MCF 10A (cell line): ENCODE data around the gene GALM. TPM values are rescaled to one million over a fixed set of nuclear protein-coding genes. Genes with fewer than 3 reads are reported as not detected.

Source experiments
- BruUV-seq: library from RNA; stranded (reverse); fragments of 400-500 nt; replicated peaks from 2 replicates; lab custom pipeline; 2021; lab: Mats Ljungman, UMichigan
- CTCF ChIA-PET: fragments of 300-600 bp; sonication (Branson Sonifier 250); formaldehyde crosslinking; extraction: SDS; loops from one replicate; lab custom pipeline; 2021; ENCODE audit warnings: antibody characterized with exemption, inconsistent platforms; lab: Yijun Ruan, JAX
- POLR2A ChIA-PET: fragments of 300-600, 350-650 bp; sonication (Branson Sonifier 250); formaldehyde crosslinking; extraction: SDS; loops from one replicate; lab custom pipeline; 2020; ENCODE audit warnings: antibody characterized with exemption, inconsistent platforms; lab: Yijun Ruan, JAX
- DNase-seq: peaks from one replicate; pipeline ENCODE4 v3.0.0-alpha.2; 2018; ENCODE audit not compliant: unreplicated experiment
- H3K27ac Mint-ChIP-seq: one replicate; pipeline ENCODE4 v1.8.0; 2022; ENCODE audit warnings: mild to moderate bottlenecking, low read depth, mixed read lengths; ENCODE audit not compliant: unreplicated experiment
- H3K27me3 Mint-ChIP-seq: one replicate; pipeline ENCODE4 v1.8.0; 2022; ENCODE audit warnings: mixed read lengths; ENCODE audit not compliant: insufficient read depth, unreplicated experiment
- H3K36me3 Mint-ChIP-seq: one replicate; pipeline ENCODE4 v1.8.0; 2022; ENCODE audit warnings: mild to moderate bottlenecking, moderate library complexity, mixed read lengths; ENCODE audit not compliant: insufficient read depth, unreplicated experiment
- H3K4me1 Mint-ChIP-seq: one replicate; pipeline ENCODE4 v1.8.0; 2022; ENCODE audit warnings: mixed read lengths; ENCODE audit not compliant: insufficient read depth, unreplicated experiment
- H3K4me3 Mint-ChIP-seq: one replicate; pipeline ENCODE4 v1.8.0; 2022; ENCODE audit warnings: mild to moderate bottlenecking, moderate library complexity, mixed read lengths; ENCODE audit not compliant: unreplicated experiment
- H3K9me3 Mint-ChIP-seq: one replicate; pipeline ENCODE4 v1.8.0; 2022; ENCODE audit warnings: mixed read lengths; ENCODE audit not compliant: unreplicated experiment
- intact Hi-C: fragments of 100-400 bp; cut with micrococcal nuclease; formaldehyde crosslinking; loops from 2 replicates; pipeline ENCODE4 v1.14.1; 2022
- total RNA-seq: library from RNA; stranded (reverse); gene quantifications from 2 replicates; pipeline ENCODE4 v1.2.3, GENCODE V29; 2022
- TF ChIP-seq, protein P1 (sequence below): fragments of 200-600 bp; IDR thresholded peaks from one replicate; pipeline ENCODE4 v1.8.0; 2022; ENCODE audit warnings: antibody characterized with exemption, mild to moderate bottlenecking; ENCODE audit not compliant: unreplicated experiment

GALM gene
- total RNA-seq, 1 experiment from 2014 or later, result not detected

DNA sequence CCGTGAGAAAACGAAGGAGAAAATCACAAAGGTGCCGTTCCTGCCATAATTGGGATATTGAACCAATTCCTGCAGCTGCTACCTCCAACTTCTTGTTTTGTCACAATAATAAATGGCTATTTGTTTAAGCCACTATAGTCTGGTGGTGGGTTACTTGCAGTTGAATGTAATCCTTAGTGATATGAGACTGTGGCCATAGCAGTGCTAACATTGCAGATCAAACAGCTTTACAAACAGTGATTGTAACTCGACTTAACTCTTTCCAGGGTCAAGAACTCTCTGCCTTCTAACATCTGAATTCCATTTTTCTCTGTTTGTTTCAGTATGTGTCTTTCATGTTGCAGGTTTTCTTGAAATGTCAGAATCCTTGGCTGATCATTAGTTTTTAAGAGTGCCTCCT lies 38.5 kb upstream of the GALM start:
- Mint-ChIP-seq H3K27ac (no peak overlapping the region), H3K4me1 (no peaks in the 10 kb centered on the region), H3K27me3 (no peaks in the 10 kb centered on the region), H3K4me3 (no peak overlapping the region), H3K36me3 (no peaks in the 10 kb centered on the region), H3K9me3 (no peaks in the 10 kb centered on the region)
- DNase-seq, result no peak
- BruUV-seq, result no TSS peak
- ChIA-PET POLR2A (interaction anchor here (0.6 kb wide), 1 partner anchor 1389 kb away, joined by 4 read pairs; no protein-coding TSS in a partner anchor), CTCF (no interaction called here)
- intact Hi-C loops, result no loop called here
- TF ChIP-seq, protein P1, sequence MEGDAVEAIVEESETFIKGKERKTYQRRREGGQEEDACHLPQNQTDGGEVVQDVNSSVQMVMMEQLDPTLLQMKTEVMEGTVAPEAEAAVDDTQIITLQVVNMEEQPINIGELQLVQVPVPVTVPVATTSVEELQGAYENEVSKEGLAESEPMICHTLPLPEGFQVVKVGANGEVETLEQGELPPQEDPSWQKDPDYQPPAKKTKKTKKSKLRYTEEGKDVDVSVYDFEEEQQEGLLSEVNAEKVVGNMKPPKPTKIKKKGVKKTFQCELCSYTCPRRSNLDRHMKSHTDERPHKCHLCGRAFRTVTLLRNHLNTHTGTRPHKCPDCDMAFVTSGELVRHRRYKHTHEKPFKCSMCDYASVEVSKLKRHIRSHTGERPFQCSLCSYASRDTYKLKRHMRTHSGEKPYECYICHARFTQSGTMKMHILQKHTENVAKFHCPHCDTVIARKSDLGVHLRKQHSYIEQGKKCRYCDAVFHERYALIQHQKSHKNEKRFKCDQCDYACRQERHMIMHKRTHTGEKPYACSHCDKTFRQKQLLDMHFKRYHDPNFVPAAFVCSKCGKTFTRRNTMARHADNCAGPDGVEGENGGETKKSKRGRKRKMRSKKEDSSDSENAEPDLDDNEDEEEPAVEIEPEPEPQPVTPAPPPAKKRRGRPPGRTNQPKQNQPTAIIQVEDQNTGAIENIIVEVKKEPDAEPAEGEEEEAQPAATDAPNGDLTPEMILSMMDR, result no peak

DNA sequence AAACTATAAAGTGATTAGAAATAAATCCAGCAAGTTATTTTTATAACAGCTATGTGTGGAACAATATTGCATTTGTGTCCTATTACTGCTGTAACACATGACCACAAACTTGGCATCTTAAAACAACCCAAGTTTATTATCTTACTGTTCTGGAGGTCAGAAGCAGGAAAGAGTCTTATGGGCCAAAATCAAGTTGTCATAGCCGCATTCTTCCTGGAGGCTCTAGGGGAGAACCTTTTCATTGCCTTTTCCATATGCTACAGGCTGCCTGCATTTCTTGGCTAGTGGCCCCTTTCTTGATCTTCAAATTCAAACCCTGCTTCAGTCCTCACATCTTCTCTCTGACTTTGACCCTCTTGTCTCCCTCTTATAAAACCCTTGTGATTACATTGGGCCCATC lies 36.2 kb upstream of the GALM start:
- intact Hi-C loops, result no loop called here
- no peaks in the 10 kb centered on the region for H3K4me1 Mint-ChIP-seq

DNA sequence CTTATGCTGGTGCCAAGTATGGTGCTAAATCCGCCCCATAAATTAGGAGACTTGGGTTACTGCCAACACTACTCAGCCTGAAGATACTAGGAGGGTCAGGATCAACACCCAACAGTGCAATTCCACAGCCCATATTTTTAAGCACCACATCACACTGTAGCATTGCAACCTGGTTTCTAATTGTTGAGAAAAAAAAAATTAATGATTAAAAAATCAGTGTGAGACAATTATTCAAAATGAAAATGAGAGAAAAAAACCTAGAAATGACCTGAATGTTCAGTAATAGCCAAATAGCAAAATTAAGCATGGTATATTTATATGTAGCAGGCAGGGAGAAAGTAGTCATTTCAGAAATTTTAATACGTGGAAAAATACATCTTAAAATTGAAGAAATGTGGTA lies 33.9 kb upstream of the GALM start:
- no TSS peak for BruUV-seq
- ChIA-PET POLR2A (no interaction called here), CTCF (no interaction called here)
- no peaks in the 10 kb centered on the region for H3K36me3 Mint-ChIP-seq
- no peak overlapping the region for H3K4me3 Mint-ChIP-seq
- TF ChIP-seq, protein P1, result no peak
- no peak overlapping the region for H3K27ac Mint-ChIP-seq
- H3K27me3 Mint-ChIP-seq, result no peaks in the 10 kb centered on the region
- H3K9me3 Mint-ChIP-seq, result no peaks in the 10 kb centered on the region
- DNase-seq, result no peak
- intact Hi-C loops, result no loop called here
- H3K4me1 Mint-ChIP-seq, result no peaks in the 10 kb centered on the region

More for the DNA sequence above, 36.2 kb upstream of the GALM start:
- Mint-ChIP-seq H3K27ac (no peak overlapping the region), H3K4me3 (no peak overlapping the region), H3K27me3 (no peaks in the 10 kb centered on the region), H3K36me3 (no peaks in the 10 kb centered on the region), H3K9me3 (no peaks in the 10 kb centered on the region)
- no peak for DNase-seq
- BruUV-seq, result no TSS peak
- POLR2A ChIA-PET, result no interaction called here
- CTCF ChIA-PET, result interaction anchor here (0.6 kb wide), 1 partner anchor 73 kb away, joined by 5 read pairs; no protein-coding TSS in a partner anchor
- TF ChIP-seq, protein P1, result no peak

- H3K4me3 Mint-ChIP-seq, result no peak overlapping the region
- H3K4me1 Mint-ChIP-seq, result no peaks in the 10 kb centered on the region
- BruUV-seq, result no TSS peak
- intact Hi-C loops, result no loop called here
- CTCF ChIA-PET, result no interaction called here
- no peak overlapping the region for H3K27ac Mint-ChIP-seq
- H3K27me3 Mint-ChIP-seq, result no peaks in the 10 kb centered on the region
- no peak for DNase-seq
- POLR2A ChIA-PET, result no interaction called here
- TF ChIP-seq, protein P1, result no peak
- no peaks in the 10 kb centered on the region for H3K9me3 Mint-ChIP-seq
- H3K36me3 Mint-ChIP-seq, result no peaks in the 10 kb centered on the region
Observed at GRCh38 chr2:38632980-38633379, 32.9 kb upstream of the GALM start.
